GM18499 (cell line): ENCODE measurements around the gene SLC22A7.

Experiments
- ATAC-seq: cut with Tn5 transposase; IDR thresholded peaks from one replicate; pipeline ENCODE4 v1.9.1; 2021; ENCODE audit warnings: moderate number of reproducible peaks; ENCODE audit not compliant: insufficient read depth, unreplicated experiment

Gene SLC22A7

GRCh38 chr6:43264599-43265145, 33.4 kb upstream of the SLC22A7 start:
- ATAC-seq, result no peak

GRCh38 chr6:43265564-43265963, 32.5 kb upstream of the SLC22A7 start:
- ATAC-seq, result no peak

GRCh38 chr6:43267619-43268354, 30.3 kb upstream of the SLC22A7 start:
- no peak for ATAC-seq

- no peak for ATAC-seq
Measured at GRCh38 chr6:43268355-43268700, 29.7 kb upstream of the SLC22A7 start.

GRCh38 chr6:43268782-43269272, 29.2 kb upstream of the SLC22A7 start:
- no peak for ATAC-seq

- no peak for ATAC-seq
Measured at GRCh38 chr6:43269273-43270007, 28.6 kb upstream of the SLC22A7 start.

- no peak for ATAC-seq
Measured at GRCh38 chr6:43271103-43271815, 26.8 kb upstream of the SLC22A7 start.

- no peak for ATAC-seq
Measured at GRCh38 chr6:43271944-43272343, 26.1 kb upstream of the SLC22A7 start.

GRCh38 chr6:43273707-43274106, 24.4 kb upstream of the SLC22A7 start:
- no peak for ATAC-seq

- ATAC-seq, result no peak
Measured at GRCh38 chr6:43274127-43274915, 23.7 kb upstream of the SLC22A7 start.

GRCh38 chr6:43274916-43275597, 23.0 kb upstream of the SLC22A7 start:
- ATAC-seq, result no peak

GRCh38 chr6:43275801-43276576, 22.1 kb upstream of the SLC22A7 start:
- ATAC-seq, result no peak

- ATAC-seq, result no peak
Measured at GRCh38 chr6:43276577-43277305, 21.3 kb upstream of the SLC22A7 start.

GRCh38 chr6:43277306-43277642, 20.8 kb upstream of the SLC22A7 start:
- ATAC-seq, result no peak

- ATAC-seq, result no peak
Measured at GRCh38 chr6:43277643-43278523, 20.2 kb upstream of the SLC22A7 start.

- ATAC-seq, result no peak
Measured at GRCh38 chr6:43278524-43279078, 19.5 kb upstream of the SLC22A7 start.

GRCh38 chr6:43280234-43280633, 17.8 kb upstream of the SLC22A7 start:
- ATAC-seq, result no peak
